Pancreas (tissue), 10 donors: ENCODE results near the gene GPS2. TPM values are rescaled to one million over a fixed set of nuclear protein-coding genes. Genes with fewer than 3 reads are reported as not detected.
A peak's percentile ranks its signal among the peaks of the same experiment; 100 is the strongest.

Experiments used
- ATAC-seq, 4 donors: fragments of 200-7000 bp; cut with Tn5 transposase; one replicate each; pipeline versions ENCODE4 v1.8.0 to v1.9.1; 2020; ENCODE audit warnings: mild to moderate bottlenecking in 4 of 4, moderate library complexity in 4 of 4
- DNase-seq, 6 donors: peaks; one replicate each; pipeline ENCODE4 v3.0.0-alpha.2; 2020
- FAIRE-seq: peaks from 2 replicates; lab custom pipeline; 2012; peaks lifted over from hg19 to GRCh38; lab: Jason Lieb, UNC
- H3K27ac ChIP-seq, 4 donors: fragments of 200-600 bp; sonication (generic); 1 replicate in 3 of 4; 2 replicates in 1 of 4; pipeline versions ENCODE4 v1.5.0 to v1.8.0; 2020
- H3K27me3 ChIP-seq, 4 donors: fragments of 200-600 bp; one replicate each; pipeline ENCODE4 v1.8.0; 2021
- H3K36me3 ChIP-seq, 3 donors: fragments of 200-600 bp; sonication (generic) in 1 of 3; one replicate each; pipeline versions ENCODE4 v1.5.0 to v1.8.0; 2020 to 2021
- H3K4me1 ChIP-seq, 3 donors: fragments of 200-600 bp; one replicate each; pipeline ENCODE4 v1.8.0; 2021
- H3K4me3 ChIP-seq, 4 donors: fragments of 200-600 bp; sonication (generic) in 2 of 4; one replicate each; pipeline versions ENCODE4 v1.5.0 to v1.8.0; 2020 to 2021
- H3K9me3 ChIP-seq, 4 donors: fragments of 200-600 bp; one replicate each; pipeline ENCODE4 v1.8.0; 2021
- WGBS, 2 donors: extraction: QIAGEN DNeasy Blood & Tissue Kit; methylation state at CpG; one replicate each; pipeline ENCODE4 v1.1.7; 2013; 5-methylcytosine and 5-hydroxymethylcytosine counted together
- intact Hi-C, 3 donors: fragments of 100-400 bp; cut with DNase I; formaldehyde crosslinking; loops; one replicate each; pipeline versions ENCODE4 v1.11.1 to v1.14.2; 2022
- polyA plus RNA-seq, 2 donors: library from polyadenylated mRNA; stranded (reverse); fragments of 200-250 nt; gene quantifications; one replicate each; pipeline ENCODE4 v1.2.3, GENCODE V29; 2013
- total RNA-seq, 6 donors: library from RNA; stranded (reverse); fragmentation: NEBNext Ultra II Directional in 4 of 6; extraction: Animal tissue kit (Norgen Biotek cat#: 25700) in 4 of 6; gene quantifications; one replicate each; pipeline versions ENCODE4 v1.2.1 to v1.2.4, GENCODE V29; 2021 to 2023
- TF ChIP-seq, protein P1 (sequence below), 4 donors: fragments of 200-600 bp; sonication (generic) in 3 of 4; IDR thresholded peaks; one replicate each; pipeline versions ENCODE4 v1.5.0 to v1.8.0; 2021; ENCODE audit warnings: antibody characterized with exemption in 4 of 4
- donor health status: healthy with polysubstance abuse.
- donor health status: DM: no; HTN: no; CAD: no; lungs with moderate emphysema.
- donor health status: DM: no; HTN: no; CAD: no.
- donor health status: control.
- donor health status: control.
- donor health status: Bipolar disorder and iron deficiency.
- donor health status: DM: yes; HTN: yes; CAD: no.
- donor health status: DM: no; HTN: no; CAD: no.
- donor health status: DM: no; HTN: no; CAD: no.
- donor health status: DM: yes; HTN: yes; CAD: no.

GPS2 gene
- total and polyA plus RNA-seq, 8 donors: 22.1 to 101 (median 30.6) TPM

DNA sequence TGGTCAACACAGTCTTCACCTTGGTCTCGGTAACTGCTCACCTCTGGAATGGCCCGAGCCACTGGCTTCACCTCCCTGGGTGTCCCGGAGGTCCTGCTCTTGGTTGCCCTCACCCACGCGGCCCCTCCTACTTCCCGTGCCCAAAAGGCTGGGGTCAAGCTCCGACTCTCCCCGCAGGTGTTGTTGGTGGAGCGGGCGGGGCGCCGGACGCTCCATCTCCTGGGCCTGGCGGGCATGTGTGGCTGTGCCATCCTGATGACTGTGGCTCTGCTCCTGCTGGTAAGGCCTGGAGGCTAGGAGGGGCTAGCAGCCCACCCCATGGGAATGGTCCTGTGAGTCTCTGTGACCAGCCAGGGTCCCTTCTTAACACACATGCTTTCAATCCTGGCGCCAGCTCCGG is 30.2 kb downstream of the GPS2 start:
- peaks cover 5 to 14% (median 9%) of the 10 kb centered on the region in 3 donors for H3K4me1 ChIP-seq
- no peaks in the 10 kb centered on the region for H3K9me3 ChIP-seq
- TF ChIP-seq, protein P1, sequence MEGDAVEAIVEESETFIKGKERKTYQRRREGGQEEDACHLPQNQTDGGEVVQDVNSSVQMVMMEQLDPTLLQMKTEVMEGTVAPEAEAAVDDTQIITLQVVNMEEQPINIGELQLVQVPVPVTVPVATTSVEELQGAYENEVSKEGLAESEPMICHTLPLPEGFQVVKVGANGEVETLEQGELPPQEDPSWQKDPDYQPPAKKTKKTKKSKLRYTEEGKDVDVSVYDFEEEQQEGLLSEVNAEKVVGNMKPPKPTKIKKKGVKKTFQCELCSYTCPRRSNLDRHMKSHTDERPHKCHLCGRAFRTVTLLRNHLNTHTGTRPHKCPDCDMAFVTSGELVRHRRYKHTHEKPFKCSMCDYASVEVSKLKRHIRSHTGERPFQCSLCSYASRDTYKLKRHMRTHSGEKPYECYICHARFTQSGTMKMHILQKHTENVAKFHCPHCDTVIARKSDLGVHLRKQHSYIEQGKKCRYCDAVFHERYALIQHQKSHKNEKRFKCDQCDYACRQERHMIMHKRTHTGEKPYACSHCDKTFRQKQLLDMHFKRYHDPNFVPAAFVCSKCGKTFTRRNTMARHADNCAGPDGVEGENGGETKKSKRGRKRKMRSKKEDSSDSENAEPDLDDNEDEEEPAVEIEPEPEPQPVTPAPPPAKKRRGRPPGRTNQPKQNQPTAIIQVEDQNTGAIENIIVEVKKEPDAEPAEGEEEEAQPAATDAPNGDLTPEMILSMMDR (IDR thresholded peaks at IDR 0.05): no peak
- no peak overlapping the region for H3K27ac ChIP-seq
- H3K4me3 ChIP-seq: no peak overlapping the region
- DNase-seq: no peak
- H3K27me3 ChIP-seq: no peaks in the 10 kb centered on the region
- no peak for FAIRE-seq
- no peak for ATAC-seq
- intact Hi-C loops: no loop called here
- no peaks in the 10 kb centered on the region for H3K36me3 ChIP-seq
- WGBS, 2 donors: 87 to 95% methylated on average over 16 of the region's 16 CpGs

DNA sequence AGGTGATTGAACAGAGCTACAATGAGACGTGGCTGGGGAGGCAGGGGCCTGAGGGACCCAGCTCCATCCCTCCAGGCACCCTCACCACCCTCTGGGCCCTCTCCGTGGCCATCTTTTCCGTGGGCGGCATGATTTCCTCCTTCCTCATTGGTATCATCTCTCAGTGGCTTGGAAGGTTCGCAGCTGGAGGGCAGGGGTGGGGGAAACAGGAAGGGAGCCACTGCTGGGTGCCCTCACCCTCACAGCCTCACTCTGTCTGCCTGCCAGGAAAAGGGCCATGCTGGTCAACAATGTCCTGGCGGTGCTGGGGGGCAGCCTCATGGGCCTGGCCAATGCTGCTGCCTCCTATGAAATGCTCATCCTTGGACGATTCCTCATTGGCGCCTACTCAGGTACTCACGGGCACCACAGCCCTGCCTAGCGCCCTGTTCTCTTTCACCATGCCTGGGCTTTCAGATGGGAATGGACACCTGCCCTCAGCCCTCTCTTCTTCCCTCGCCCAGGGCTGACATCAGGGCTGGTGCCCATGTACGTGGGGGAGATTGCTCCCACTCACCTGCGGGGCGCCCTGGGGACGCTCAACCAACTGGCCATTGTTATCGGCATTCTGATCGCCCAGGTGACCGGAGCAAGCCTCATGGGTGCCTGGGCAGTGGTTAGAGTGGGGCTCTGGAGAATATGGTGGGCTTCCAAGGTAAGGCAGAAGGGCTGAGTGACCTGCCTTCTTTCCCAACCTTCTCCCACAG is 31.5 kb downstream of the GPS2 start:
- FAIRE-seq (no peak), ATAC-seq (no peak), DNase-seq (no peak)
- TF ChIP-seq, protein P1 (IDR thresholded peaks at IDR 0.05): no peak
- WGBS, 2 donors: 86% methylated on average over 18 of the region's 18 CpGs
- peaks cover 5 to 14% (median 9%) of the 10 kb centered on the region in 3 donors for H3K4me1 ChIP-seq
- intact Hi-C loops: no loop called here
- no peaks in the 10 kb centered on the region for H3K9me3 ChIP-seq
- H3K27ac ChIP-seq: no peak overlapping the region
- no peaks in the 10 kb centered on the region for H3K27me3 ChIP-seq
- H3K4me3 ChIP-seq: no peak overlapping the region
- H3K36me3 ChIP-seq: no peaks in the 10 kb centered on the region

DNA sequence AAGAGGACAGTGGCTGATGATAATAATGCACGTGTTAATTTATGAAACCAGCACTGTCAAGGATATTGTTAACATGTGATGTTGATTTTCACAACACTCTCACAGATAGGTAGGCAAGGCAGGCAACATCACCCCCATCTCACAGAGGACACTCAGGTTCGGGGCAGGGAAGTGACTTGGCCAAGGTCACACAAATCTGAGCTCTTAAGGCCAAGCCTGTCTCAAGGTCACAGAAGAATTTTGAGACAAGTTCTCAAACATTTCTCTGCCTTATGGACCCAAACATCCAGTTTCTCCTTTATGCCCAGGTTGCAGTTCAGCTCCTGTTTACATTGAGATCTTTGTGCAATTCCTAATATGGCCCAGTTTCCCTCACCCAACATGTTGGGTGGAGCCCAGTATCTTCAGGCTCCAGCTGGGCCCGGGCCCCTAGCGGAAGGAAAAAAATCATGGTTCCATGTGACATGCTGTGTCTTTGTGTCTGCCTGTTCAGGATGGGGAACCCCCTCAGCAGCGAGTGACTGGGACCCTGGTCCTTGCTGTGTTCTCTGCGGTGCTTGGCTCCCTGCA is 32.3 kb downstream of the GPS2 start:
- Histone ChIP-seq H3K9me3 (no peaks in the 10 kb centered on the region), H3K36me3 (no peaks in the 10 kb centered on the region), H3K27ac (no peak overlapping the region), H3K4me3 (no peak overlapping the region), H3K4me1 (peaks cover 5 to 14% (median 9%) of the 10 kb centered on the region in 3 donors), H3K27me3 (no peaks in the 10 kb centered on the region)
- 50 to 52% methylated on average over 6 of the region's 6 CpGs for WGBS, 2 donors
- TF ChIP-seq, protein P1 (IDR thresholded peaks at IDR 0.05): no peak
- DNase-seq: no peak
- intact Hi-C loops: no loop called here
- no peak for FAIRE-seq
- no peak for ATAC-seq

DNA sequence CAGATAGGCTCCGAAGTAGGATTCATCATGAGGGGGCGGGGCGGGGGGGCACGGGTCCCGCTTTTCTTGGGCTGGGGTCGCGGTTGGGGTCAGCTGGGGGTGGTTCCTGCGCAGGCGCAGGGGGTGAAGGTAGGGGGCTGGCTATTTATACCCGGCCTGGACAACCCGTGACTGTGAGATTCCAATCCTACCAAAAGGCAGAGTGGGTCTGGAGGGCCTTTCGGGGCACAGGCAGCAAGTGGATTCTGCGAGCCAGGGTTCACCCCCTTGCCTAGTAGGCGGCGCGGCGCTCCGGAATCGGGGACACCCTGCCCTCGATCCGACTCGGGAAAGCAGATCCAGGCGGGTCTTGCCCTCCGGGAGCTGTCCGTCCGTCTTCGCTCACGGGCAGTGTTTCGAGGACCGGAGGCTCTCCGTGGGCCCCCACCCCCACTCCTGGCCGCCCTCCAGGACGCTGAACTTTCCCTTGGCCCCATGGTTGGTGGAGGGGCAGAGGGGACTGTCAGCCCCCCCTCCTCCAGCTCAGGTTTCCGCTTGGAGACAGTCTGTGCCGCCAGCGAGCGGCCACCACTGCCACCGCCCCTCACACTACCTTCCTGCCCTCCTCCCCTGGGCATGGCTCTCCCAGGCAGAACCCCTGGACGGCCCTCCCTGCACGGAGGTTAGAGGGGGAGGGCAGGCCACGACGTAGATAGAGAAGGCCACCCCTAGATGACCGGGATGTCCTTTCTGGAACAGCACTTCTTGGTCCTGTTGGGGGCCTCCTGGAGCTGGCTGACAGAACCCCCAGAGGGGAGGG is 33.0 kb downstream of the GPS2 start:
- Histone ChIP-seq H3K27ac (no peak overlapping the region), H3K4me1 (peaks cover 5 to 14% (median 9%) of the 10 kb centered on the region in 3 donors), H3K36me3 (no peaks in the 10 kb centered on the region), H3K9me3 (no peaks in the 10 kb centered on the region), H3K27me3 (no peaks in the 10 kb centered on the region), H3K4me3 (peak overlapping the region in 2 of 4 donors; percentile 35 to 48)
- ATAC-seq (no peak), FAIRE-seq (no peak), DNase-seq (peak in 2 of 6 donors; percentile 40 to 63)
- WGBS, 2 donors: 12 to 17% methylated on average over 43 of the region's 43 CpGs
- TF ChIP-seq, protein P1 (IDR thresholded peaks at IDR 0.05): no peak
- intact Hi-C loops: no loop called here
